SK-N-SH treated with all-trans-retinoic acid at 6 μM for 48 hours (cell line): ENCODE data around the gene HOXA7.

Experiments
- BACH2 ChIP-seq: fragments of 250-450 bp; sonication (Bioruptor Pico); IDR thresholded peaks from 2 replicates; pipeline ENCODE4 v1.9.0; 2021; ENCODE audit warnings: mild to moderate bottlenecking, borderline replicate concordance
- GLIS3 ChIP-seq: fragments of 250-450 bp; sonication (Bioruptor Pico); IDR thresholded peaks from 2 replicates; pipeline ENCODE4 v1.5.0; 2020; ENCODE audit warnings: mild to moderate bottlenecking, moderate library complexity
- PATZ1 ChIP-seq: fragments of 250-450 bp; sonication (Bioruptor Pico); IDR thresholded peaks from 2 replicates; pipeline ENCODE4 v1.8.0; 2020; ENCODE audit warnings: mild to moderate bottlenecking, moderate library complexity, borderline replicate concordance
- SNAI2 ChIP-seq: fragments of 250-450 bp; sonication (Bioruptor Pico); IDR thresholded peaks from 2 replicates; pipeline ENCODE4 v1.5.0; 2020; ENCODE audit warnings: mild to moderate bottlenecking, moderate library complexity
- TCF4 ChIP-seq: fragments of 250-450 bp; sonication (Bioruptor Pico); IDR thresholded peaks from 2 replicates; pipeline ENCODE4 v1.8.0; 2021; ENCODE audit warnings: mild to moderate bottlenecking, moderate library complexity, borderline replicate concordance
- ZFP3 ChIP-seq: fragments of 250-450 bp; sonication (Bioruptor Pico); IDR thresholded peaks from 2 replicates; pipeline ENCODE4 v1.5.0; 2020; ENCODE audit warnings: mild to moderate bottlenecking, moderate library complexity

GRCh38 chr7:27125986-27126394 lies 30.5 kb downstream of the HOXA7 start:
- TF ChIP-seq GLIS3 (CRISPR knock-in tag): no peak
- TF ChIP-seq ZFP3 (CRISPR knock-in tag): no peak
- no peak for TF ChIP-seq TCF4 (CRISPR knock-in tag)
- TF ChIP-seq PATZ1 (CRISPR knock-in tag): no peak
- TF ChIP-seq SNAI2 (CRISPR knock-in tag): no peak
- TF ChIP-seq BACH2: no peak
